ENCODE data around the gene TMC8.
"Not testable (repeated sequence)": the region's sequence is repeated elsewhere in the genome, so short reads cannot be mapped to it uniquely, and the experiment has no call there.

Gene TMC8

DNA sequence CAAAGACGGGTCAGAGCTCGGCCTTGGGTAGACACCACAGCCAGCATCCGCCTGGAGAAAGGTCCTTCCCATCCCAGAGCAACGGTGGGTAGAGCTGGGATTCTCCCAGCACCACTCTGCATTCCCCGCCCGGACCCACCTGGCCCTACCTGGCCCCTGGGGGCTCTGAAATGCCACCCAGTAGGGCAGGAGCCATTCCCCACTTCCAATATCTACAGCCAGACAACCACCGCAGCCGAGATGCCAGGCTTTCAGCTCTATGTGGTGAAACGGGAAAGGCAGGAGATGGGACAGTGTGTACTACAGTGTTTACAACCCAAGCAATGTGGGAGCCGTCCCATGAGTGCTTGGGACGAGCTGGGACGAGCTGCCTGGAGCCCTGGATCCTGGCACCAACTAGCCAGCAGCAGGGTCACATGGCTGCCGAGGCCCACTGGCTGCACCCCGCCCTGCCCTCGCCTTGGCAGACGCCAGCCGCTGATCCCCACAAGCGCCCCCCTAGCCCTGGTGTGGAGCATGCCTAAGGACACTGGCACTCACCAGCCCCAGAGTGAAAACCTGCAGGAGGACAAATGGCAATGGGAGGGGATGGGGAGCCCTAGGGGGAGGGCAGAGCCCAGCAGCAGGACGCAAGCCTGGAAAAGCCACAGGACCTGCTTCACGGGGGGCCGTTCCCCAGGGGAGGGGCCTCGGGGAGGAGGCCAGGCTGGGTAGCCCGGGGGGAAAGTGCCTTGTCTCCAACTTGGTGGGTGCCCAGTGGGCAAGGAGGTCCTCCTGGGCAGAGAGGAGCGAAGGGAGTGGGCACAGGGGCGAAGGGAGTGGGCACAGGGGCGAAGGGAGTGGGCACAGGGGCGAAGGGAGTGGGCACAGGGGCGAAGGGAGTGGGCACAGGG is 15.5 kb upstream of the TMC8 start:
- Mint-ChIP-seq H3K36me3 (peaks cover 21% of the 10 kb centered on the region), H3K27me3 (no peaks in the 10 kb centered on the region), H3K9me3 (no peaks in the 10 kb centered on the region), H3K4me1 (peaks cover 21% of the 10 kb centered on the region), H3K27ac (peak overlapping the region; percentile 46), H3K4me3 (no peak overlapping the region)
- DNase-seq (ENCODE audit: low spot score in 2 of 2) (no peak), ATAC-seq (ENCODE audit: low read depth) (no peak)

GRCh38 chr17:78115803-78116202 is 14.8 kb upstream of the TMC8 start:
- not testable (repeated sequence) for H3K9me3 Mint-ChIP-seq; H3K27ac Mint-ChIP-seq; DNase-seq (ENCODE audit: low spot score in 2 of 2); ATAC-seq (ENCODE audit: low read depth); H3K4me3 Mint-ChIP-seq; H3K27me3 Mint-ChIP-seq
- Mint-ChIP-seq H3K36me3 (peaks cover 22% of the 10 kb centered on the region), H3K4me1 (peaks cover 20% of the 10 kb centered on the region)

DNA sequence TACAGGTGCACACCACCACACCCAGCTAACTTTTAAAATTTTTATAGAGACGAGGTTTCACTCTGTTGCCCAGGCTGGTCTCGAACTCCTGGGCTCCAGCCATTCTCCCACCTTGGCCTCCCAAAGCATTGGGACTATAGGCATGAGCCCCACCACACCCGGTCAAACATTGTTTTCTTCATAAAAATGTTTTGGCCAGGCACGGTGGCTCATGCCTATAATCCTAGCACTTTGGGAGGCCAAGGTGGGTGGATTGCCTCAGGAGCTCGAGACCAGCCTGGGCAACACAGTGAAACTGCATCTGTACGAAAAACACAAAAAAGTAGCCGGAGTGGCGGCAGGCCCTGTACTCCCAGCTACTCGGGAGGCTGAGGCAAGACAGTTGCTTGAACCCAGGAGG is 14.2 kb upstream of the TMC8 start:
- no peaks in the 10 kb centered on the region for H3K9me3 Mint-ChIP-seq
- H3K4me3 Mint-ChIP-seq: no peak overlapping the region
- DNase-seq (ENCODE audit: low spot score in 2 of 2): no peak
- H3K27me3 Mint-ChIP-seq: no peaks in the 10 kb centered on the region
- peaks cover 25% of the 10 kb centered on the region for H3K4me1 Mint-ChIP-seq
- H3K36me3 Mint-ChIP-seq: peaks cover 22% of the 10 kb centered on the region
- no peak overlapping the region for H3K27ac Mint-ChIP-seq
- ATAC-seq (ENCODE audit: low read depth): no peak

DNA sequence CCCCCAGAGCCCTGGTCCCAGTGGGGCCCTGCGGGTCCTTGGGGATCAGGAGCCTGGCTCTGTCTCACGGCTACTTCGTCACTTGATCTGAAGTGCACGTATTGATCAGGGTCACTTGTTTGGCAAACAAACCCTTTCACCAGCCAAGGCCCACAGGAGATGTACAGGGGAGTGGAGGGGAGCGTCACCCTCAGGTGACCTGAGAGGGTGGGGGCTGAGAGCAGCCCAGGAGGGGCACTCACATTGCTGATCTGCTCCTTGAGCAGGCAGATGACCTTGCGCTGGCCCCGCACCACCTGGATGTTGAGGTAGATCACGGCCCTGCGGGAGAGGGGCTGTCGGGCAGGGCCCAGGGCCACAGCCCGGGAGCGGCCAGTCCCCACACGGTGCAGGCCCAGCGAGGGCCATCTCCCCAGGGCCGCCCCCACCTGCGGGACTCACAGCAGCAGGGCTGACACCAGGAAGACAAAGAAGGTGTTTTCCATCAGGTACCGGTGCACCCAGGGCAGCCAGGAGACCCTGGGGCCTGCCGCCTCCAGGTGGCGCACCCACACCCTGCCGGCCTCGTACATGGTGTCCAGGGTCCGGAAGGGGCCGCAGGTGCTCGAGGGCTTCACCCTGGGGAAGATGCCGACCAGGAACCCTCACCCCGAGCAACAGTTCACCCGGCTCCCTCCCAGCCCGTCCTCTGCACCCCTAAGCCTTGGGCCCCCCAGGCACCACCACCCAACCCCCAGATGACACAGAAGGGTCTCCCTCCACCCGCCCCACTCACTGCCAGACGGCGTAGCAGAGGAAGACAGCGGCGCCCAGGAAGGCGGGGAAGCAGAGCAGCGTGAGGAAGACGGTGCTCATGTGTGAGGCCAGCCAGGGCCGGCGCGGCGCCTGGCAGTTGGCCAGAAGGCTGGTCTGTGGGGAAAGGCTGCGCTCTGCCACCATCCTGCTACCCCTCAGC is 13.3 kb upstream of the TMC8 start:
- Mint-ChIP-seq H3K27ac (no peak overlapping the region), H3K36me3 (peaks cover 24% of the 10 kb centered on the region), H3K4me3 (no peak overlapping the region), H3K27me3 (no peaks in the 10 kb centered on the region), H3K4me1 (peaks cover 32% of the 10 kb centered on the region), H3K9me3 (no peaks in the 10 kb centered on the region)
- DNase-seq (ENCODE audit: low spot score in 2 of 2) (no peak), ATAC-seq (ENCODE audit: low read depth) (peak; percentile 26)

- no peak overlapping the region for H3K4me3 Mint-ChIP-seq
- no peaks in the 10 kb centered on the region for H3K27me3 Mint-ChIP-seq
- no peaks in the 10 kb centered on the region for H3K9me3 Mint-ChIP-seq
- H3K4me1 Mint-ChIP-seq: peaks cover 32% of the 10 kb centered on the region
- no peak for ATAC-seq (ENCODE audit: low read depth)
- H3K27ac Mint-ChIP-seq: no peak overlapping the region
- DNase-seq (ENCODE audit: low spot score in 2 of 2): no peak
- peaks cover 28% of the 10 kb centered on the region for H3K36me3 Mint-ChIP-seq
Measured at GRCh38 chr17:78118801-78119241, 11.8 kb upstream of the TMC8 start.

GRCh38 chr17:78120537-78120936 is 10.0 kb upstream of the TMC8 start:
- Mint-ChIP-seq H3K27ac (peak overlapping the region; percentile 68), H3K4me3 (no peak overlapping the region), H3K27me3 (no peaks in the 10 kb centered on the region), H3K9me3 (no peaks in the 10 kb centered on the region), H3K4me1 (peaks cover 37% of the 10 kb centered on the region), H3K36me3 (peaks cover 25% of the 10 kb centered on the region)
- ATAC-seq (ENCODE audit: low read depth): no peak
- DNase-seq (ENCODE audit: low spot score in 2 of 2): no peak

GRCh38 chr17:78120971-78121800 is 9.4 kb upstream of the TMC8 start:
- Mint-ChIP-seq H3K4me3 (peak overlapping the region; percentile 81), H3K36me3 (peaks cover 25% of the 10 kb centered on the region), H3K27ac (peak overlapping the region; percentile 80), H3K4me1 (peaks cover 37% of the 10 kb centered on the region), H3K9me3 (no peaks in the 10 kb centered on the region), H3K27me3 (no peaks in the 10 kb centered on the region)
- DNase-seq (ENCODE audit: low spot score in 2 of 2): no peak
- ATAC-seq (ENCODE audit: low read depth): peak; percentile 9

- H3K4me1 Mint-ChIP-seq: peaks cover 43% of the 10 kb centered on the region
- no peaks in the 10 kb centered on the region for H3K9me3 Mint-ChIP-seq
- H3K27me3 Mint-ChIP-seq: no peaks in the 10 kb centered on the region
- no peak for ATAC-seq (ENCODE audit: low read depth)
- peak overlapping the region; percentile 81 for H3K4me3 Mint-ChIP-seq
- no peak for DNase-seq (ENCODE audit: low spot score in 2 of 2)
- H3K36me3 Mint-ChIP-seq: peaks cover 27% of the 10 kb centered on the region
- peak overlapping the region; percentile 80 for H3K27ac Mint-ChIP-seq
Measured at GRCh38 chr17:78121801-78122215, 8.8 kb upstream of the TMC8 start.

DNA sequence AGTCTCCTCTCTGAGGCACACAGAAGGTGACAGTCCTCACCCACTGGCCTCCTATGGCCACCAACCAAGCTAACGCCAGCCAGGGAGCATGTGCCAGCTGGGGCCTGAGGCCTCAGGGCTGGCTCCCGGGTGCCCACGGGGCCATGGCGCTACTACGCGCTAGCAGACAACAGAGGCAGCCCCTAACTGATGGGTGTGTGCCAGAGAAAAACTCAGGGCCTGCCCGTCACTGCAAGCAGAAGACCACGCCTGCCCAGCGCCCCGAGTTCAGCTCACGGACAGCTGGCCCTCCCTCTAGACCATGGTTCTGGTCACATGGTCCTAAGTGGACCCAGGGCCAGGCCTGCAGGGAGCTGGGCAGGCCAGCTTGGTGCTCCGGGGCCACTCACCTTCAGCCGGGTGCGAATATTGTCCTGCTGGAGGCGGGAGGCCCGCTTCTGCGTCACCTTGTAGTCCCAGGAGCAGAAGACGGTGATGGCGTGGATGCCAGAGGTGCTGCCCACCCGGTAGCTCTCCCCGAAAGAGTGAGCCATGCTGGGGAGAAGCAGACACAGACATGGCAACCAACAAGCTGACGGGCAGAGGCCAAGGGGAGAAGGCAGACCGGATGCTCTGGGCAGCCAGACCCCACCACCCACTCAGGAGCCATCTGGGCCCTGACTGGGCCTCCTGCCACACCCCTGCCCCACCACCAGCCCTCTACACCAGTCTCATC is 8.2 kb upstream of the TMC8 start:
- Mint-ChIP-seq H3K27me3 (no peaks in the 10 kb centered on the region), H3K9me3 (no peaks in the 10 kb centered on the region), H3K27ac (peak overlapping the region; percentile 88), H3K4me1 (peaks cover 47% of the 10 kb centered on the region), H3K4me3 (peak overlapping the region; percentile 81), H3K36me3 (peaks cover 27% of the 10 kb centered on the region)
- no peak for ATAC-seq (ENCODE audit: low read depth)
- DNase-seq (ENCODE audit: low spot score in 2 of 2): no peak

- Mint-ChIP-seq H3K27me3 (no peaks in the 10 kb centered on the region), H3K4me1 (peaks cover 51% of the 10 kb centered on the region), H3K9me3 (no peaks in the 10 kb centered on the region), H3K27ac (peak overlapping the region; percentile 88), H3K36me3 (peaks cover 27% of the 10 kb centered on the region), H3K4me3 (peak overlapping the region; percentile 37)
- no peak for DNase-seq (ENCODE audit: low spot score in 2 of 2)
- no peak for ATAC-seq (ENCODE audit: low read depth)
Measured at GRCh38 chr17:78122931-78123249, 7.7 kb upstream of the TMC8 start.

DNA sequence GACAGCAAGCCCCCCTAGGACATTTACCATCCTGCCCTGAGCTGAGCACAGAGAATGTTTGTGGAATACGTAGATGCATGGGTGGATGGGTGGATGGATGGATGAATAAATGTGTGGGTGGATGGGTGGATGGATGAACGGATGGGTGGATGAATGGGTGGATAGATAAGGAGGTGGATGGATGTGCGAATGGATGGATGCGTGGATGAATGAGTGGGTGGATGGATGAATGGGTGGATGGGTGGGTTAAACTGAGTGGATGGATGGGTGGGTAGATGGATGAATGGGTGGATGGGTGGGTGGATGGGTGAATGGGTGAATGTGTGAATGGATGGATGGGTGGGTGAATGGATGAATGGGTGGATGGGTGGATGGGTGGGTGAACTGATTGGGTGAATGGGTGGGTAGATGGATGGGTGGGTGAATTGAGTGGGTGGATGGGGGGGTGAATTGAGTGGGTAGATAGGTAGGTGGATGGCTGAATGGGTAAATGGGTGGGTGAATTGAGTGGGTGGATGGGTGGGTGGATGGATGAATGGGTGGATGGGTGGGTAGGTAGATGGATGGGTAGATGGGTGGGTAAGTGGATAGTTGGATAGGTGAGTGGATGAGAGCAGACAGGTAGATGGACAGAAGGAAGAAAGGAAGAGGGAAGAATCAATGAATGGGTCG is 7.2 kb upstream of the TMC8 start:
- H3K27me3 Mint-ChIP-seq: no peaks in the 10 kb centered on the region
- peaks cover 48% of the 10 kb centered on the region for H3K4me1 Mint-ChIP-seq
- H3K27ac Mint-ChIP-seq: peak overlapping the region; percentile 88
- peak overlapping the region; percentile 73 for H3K4me3 Mint-ChIP-seq
- H3K9me3 Mint-ChIP-seq: no peaks in the 10 kb centered on the region
- DNase-seq (ENCODE audit: low spot score in 2 of 2) (no peak), ATAC-seq (ENCODE audit: low read depth) (no peak)
- H3K36me3 Mint-ChIP-seq: peaks cover 25% of the 10 kb centered on the region

DNA sequence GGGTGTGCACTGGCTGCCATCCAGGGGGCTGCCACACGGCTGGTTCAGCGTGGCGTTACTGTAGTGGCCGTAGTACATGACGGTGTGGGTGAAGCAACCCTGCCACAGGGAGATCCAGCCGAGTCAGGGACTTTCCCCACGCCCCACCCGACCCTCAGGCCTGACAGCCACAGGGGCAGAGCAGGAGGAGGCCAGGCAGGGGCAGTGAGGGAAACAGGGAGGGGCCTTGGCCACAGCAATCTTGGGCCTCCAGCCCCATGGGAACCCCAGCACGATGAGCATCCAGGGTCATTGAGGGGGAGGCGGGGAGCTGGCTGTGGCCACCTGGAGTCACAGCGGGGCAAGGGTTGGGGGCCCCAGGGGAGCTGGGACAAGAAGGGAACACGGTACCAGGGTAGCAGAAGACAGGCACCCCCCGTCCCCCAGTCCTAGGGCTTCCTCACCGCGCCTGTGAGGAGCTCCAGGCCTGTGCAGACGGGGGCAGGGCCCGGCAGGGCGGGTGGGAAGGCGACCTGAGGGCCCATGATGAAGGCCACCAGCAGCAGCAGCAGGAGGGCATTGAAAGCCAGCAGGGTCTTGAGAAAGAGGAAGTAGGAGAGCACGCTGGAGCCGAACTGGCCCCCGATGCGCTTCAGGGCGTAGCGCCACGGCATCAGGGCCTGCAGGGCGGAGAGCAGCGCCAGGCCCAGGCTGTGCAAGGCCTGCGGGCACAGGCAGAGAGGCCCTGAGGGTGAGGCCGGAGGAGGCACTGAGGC is 6.3 kb upstream of the TMC8 start:
- Mint-ChIP-seq H3K9me3 (no peaks in the 10 kb centered on the region), H3K4me1 (peaks cover 54% of the 10 kb centered on the region), H3K27ac (peak overlapping the region; percentile 88), H3K4me3 (peak overlapping the region; percentile 73), H3K27me3 (no peaks in the 10 kb centered on the region), H3K36me3 (peaks cover 25% of the 10 kb centered on the region)
- DNase-seq (ENCODE audit: low spot score in 2 of 2): peak; percentile 63 to 71
- peak; percentile 64 for ATAC-seq (ENCODE audit: low read depth)
